Immature natural killer cell (primary cell): ENCODE measurements around the gene OCIAD1. TPM values are rescaled to one million over a fixed set of nuclear protein-coding genes. Genes with fewer than 3 reads are reported as not detected.
"Not testable (repeated sequence)": the region's sequence is repeated elsewhere in the genome, so short reads cannot be mapped to it uniquely, and the experiment has no call there.

Source experiments
- DNase-seq, 3 donors: peaks; one replicate each; pipeline ENCODE4 v3.0.0; 2022; ENCODE audit warnings: mixed read lengths in 1 of 3
- H3K27ac Mint-ChIP-seq, 6 donors: one replicate each; pipeline ENCODE4 v1.8.0; 2020; ENCODE audit warnings: mixed read lengths in 6 of 6, mild to moderate bottlenecking in 5 of 6, inconsistent platforms in 4 of 6, moderate library complexity in 3 of 6
- H3K27me3 Mint-ChIP-seq, 3 donors: one replicate each; pipeline ENCODE4 v1.8.0; 2020 to 2021; ENCODE audit warnings: low read depth in 3 of 3, mild to moderate bottlenecking in 3 of 3, mixed read lengths in 3 of 3, moderate library complexity in 3 of 3, inconsistent platforms in 1 of 3
- H3K36me3 Mint-ChIP-seq, 3 donors: one replicate each; pipeline ENCODE4 v1.8.0; 2020; ENCODE audit warnings: mixed read lengths in 3 of 3, inconsistent platforms in 2 of 3, mild to moderate bottlenecking in 2 of 3
- H3K4me1 Mint-ChIP-seq, 2 donors: one replicate each; pipeline ENCODE4 v1.8.0; 2020; ENCODE audit warnings: inconsistent platforms in 2 of 2, mild to moderate bottlenecking in 2 of 2, mixed read lengths in 2 of 2, moderate library complexity in 1 of 2
- H3K4me3 Mint-ChIP-seq, 5 donors: one replicate each; pipeline ENCODE4 v1.8.0; 2020; ENCODE audit warnings: mild to moderate bottlenecking in 5 of 5, mixed read lengths in 5 of 5, inconsistent platforms in 3 of 5, moderate library complexity in 3 of 5
- H3K9me3 Mint-ChIP-seq, 6 donors: one replicate each; pipeline ENCODE4 v1.8.0; 2020; ENCODE audit warnings: mild to moderate bottlenecking in 6 of 6, mixed read lengths in 6 of 6, inconsistent platforms in 4 of 6, moderate library complexity in 3 of 6
- polyA plus RNA-seq, 3 donors: library from polyadenylated mRNA; unstranded; fragments of 300-500 nt; fragmentation: Illumina TruSeq; gene quantifications; one replicate each; pipeline ENCODE4 v1.2.3, GENCODE V29; 2021

OCIAD1 gene
- polyA plus RNA-seq, 3 donors from 2014 or later, result 159 to 181 (median 160) TPM

DNA sequence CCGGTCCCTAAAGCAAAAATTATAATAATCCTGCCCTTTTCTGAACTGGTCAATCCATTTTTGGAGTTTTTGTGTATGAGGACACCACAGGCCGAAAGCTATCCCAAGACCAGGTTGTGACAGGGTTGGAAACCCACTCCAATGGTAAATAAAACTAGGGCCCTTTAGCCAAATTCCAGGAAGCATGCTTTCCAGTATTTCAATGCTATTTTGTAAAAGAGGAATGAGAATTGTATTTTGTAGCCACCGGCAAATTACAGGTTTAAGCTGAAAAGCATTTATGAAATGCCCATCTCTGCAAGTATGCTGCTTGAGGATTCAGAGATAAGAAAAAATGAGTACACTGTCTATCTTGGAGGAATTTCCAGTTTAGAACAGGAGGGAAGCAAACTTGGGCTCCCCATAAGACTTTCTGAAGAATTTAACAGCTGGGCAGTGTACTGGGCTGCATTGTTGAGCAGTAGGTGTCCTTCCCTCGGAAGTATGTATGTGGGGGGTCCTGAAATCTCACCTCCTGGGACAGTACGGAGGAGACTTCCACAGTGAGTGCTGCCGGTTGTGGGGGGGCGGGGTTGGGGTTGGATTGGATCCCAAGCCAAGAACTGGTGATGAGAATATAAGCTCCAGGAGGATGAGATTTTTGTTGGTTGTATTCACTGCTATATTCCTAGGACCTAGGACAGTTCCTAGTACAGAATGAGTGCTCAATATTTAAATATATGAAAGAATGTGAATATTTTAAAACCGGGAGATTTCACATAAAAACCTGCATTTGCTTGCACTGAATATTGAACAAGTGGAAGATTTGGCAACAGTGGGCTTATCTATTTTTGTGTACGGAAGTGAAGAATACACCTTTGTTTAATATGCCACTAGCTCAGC, 48.9 kb downstream of the OCIAD1 start:
- Mint-ChIP-seq H3K27ac (no peak overlapping the region), H3K36me3 (peaks cover 0 to 5% (median 0%) of the 10 kb centered on the region in 3 donors), H3K4me1 (no peaks in the 10 kb centered on the region), H3K4me3 (no peak overlapping the region), H3K9me3 (peaks cover 0 to 5% (median 0%) of the 10 kb centered on the region in 6 donors), H3K27me3 (no peaks in the 10 kb centered on the region)
- DNase-seq, result no peak

DNA sequence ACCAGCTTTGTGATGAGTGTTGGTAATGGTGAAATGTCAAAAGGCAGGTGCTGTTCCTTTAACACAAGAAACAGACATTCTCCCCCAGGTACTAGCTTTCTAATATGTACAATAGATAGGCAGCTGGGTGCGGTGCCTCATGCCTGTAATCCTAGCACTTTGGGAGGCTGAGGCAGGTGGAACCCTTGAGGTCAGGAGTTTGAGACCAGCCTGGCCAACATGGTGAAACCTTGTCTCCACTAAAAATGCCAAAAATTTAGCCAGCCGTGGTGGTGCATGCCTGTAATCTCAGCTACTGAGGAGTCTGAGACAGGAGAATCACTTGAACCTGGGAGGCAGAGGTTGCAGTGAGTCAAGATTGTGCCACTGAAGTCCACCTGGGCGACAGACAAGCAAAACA, 50.8 kb downstream of the OCIAD1 start:
- H3K9me3 Mint-ChIP-seq, DNase-seq, H3K27ac Mint-ChIP-seq, H3K4me3 Mint-ChIP-seq, H3K36me3 Mint-ChIP-seq, H3K4me1 Mint-ChIP-seq, H3K27me3 Mint-ChIP-seq: not testable (repeated sequence)

DNA sequence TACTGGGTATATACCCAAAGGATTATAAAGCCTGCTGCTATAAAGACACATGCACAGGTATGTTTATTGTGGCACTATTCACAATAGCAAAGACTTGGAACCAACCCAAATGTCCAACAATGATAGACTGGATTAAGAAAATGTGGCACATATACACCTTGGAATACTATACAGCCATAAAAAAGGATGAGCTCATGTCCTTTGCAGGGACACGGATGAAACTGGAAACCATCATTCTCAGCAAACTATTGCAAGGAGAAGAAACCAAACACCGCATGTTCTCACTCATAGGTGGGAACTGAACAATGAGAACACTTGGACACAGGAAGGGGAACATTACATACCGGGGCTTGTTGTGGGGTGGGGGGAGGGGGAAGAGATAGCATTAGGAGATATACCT, 58.9 kb downstream of the OCIAD1 start:
- not testable (repeated sequence) for H3K27ac Mint-ChIP-seq, H3K4me1 Mint-ChIP-seq, H3K9me3 Mint-ChIP-seq, H3K4me3 Mint-ChIP-seq, DNase-seq, H3K27me3 Mint-ChIP-seq
- peaks cover 49 to 51% (median 50%) of the 10 kb centered on the region in 3 donors for H3K36me3 Mint-ChIP-seq

DNA sequence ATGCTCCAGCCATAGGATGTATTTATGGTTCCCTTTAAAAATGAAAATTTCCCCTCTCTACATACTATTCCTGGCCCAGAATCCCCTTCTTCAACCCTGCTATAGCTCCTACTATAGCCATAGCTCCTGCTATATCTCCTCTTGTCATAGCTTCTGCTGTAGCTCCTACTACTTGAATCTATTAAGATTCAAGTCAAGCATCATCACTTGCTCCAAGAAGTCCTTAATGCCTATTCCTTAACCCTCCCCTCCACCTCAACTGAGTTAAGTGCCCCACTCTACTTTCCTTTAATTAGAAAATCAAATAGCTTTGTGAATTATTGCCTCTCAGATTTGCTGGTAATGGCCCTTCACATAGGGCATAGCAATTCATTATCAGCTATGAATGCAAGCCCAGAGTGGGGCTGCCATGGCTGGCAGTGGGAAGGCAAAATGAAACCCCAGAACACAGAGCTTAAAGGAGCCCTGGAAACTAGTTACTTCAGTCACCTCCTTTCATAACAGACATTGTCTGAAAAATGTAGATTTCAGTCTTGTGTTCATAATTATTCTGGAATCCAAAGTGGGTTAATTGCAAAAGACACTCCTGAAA, 60.2 kb downstream of the OCIAD1 start:
- no peak for DNase-seq
- H3K27me3 Mint-ChIP-seq, result no peaks in the 10 kb centered on the region
- peaks cover 54 to 59% (median 58%) of the 10 kb centered on the region in 3 donors for H3K36me3 Mint-ChIP-seq
- H3K4me1 Mint-ChIP-seq, result no peaks in the 10 kb centered on the region
- H3K27ac Mint-ChIP-seq, result no peak overlapping the region
- peaks cover 0 to 4% (median 1%) of the 10 kb centered on the region in 6 donors for H3K9me3 Mint-ChIP-seq
- H3K4me3 Mint-ChIP-seq, result no peak overlapping the region

DNA sequence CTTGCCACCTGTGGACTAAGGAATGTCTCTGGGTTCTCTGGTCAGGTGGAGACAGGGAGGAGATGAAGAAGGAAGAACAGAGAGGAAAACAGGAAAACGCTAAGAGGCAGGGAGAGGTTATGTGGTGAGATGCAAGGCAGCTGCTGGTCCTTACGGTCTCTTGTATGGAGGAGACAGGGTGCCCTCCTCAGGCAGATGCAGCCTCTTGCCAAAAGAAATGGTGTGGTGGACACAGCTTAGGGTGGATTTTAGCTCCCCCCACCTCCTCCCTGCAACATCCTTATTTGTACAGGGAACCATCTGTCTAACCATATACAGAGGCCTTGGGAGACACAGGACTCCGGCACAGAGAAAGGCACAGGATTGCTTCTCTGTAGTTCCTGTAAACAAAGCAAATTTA, 66.0 kb downstream of the OCIAD1 start:
- H3K27ac Mint-ChIP-seq, result peak overlapping the region in 1 of 6 donors; percentile 31
- peaks cover 41 to 54% (median 45%) of the 10 kb centered on the region in 3 donors for H3K36me3 Mint-ChIP-seq
- no peak overlapping the region for H3K4me3 Mint-ChIP-seq
- H3K27me3 Mint-ChIP-seq, result no peaks in the 10 kb centered on the region
- H3K9me3 Mint-ChIP-seq, result no peaks in the 10 kb centered on the region
- peaks cover 7 to 16% of the 10 kb centered on the region in 2 donors for H3K4me1 Mint-ChIP-seq
- no peak for DNase-seq

DNA sequence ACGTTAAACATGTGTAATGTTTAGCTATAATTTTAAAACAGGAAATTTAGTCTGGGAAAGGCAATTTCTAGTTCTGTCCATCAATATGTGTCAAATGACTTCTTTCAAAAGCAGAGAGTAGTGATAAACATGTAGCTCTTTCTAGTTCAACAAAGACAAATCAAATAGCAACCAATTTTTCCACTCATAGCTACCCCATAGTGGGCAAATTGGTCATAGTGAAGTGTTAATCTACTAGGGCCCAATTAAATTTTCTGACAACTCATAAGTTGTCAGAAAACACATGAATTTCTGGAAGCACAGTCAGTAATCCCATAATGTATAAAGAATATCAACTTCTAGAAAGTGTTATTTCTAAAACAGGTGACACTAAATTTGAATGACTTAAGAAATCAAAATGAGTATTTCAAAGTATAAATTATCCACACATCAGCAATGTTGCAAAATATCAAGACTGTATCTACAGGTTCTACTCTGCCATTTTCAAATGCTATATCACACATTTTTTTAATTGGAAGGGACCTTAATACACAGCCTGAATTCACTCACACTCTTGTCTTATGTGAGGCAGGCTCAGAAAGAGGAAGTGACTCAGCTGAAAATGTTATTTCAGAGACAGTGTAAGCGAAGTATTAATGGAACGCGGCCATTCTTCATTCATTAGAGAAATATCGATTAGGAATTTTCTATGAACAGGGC, 68.0 kb downstream of the OCIAD1 start:
- Mint-ChIP-seq H3K4me3 (no peak overlapping the region), H3K27ac (peak overlapping the region in 2 of 6 donors; percentile 13 to 60), H3K36me3 (peaks cover 35 to 50% (median 43%) of the 10 kb centered on the region in 3 donors), H3K9me3 (no peaks in the 10 kb centered on the region), H3K27me3 (no peaks in the 10 kb centered on the region), H3K4me1 (peaks cover 7 to 16% of the 10 kb centered on the region in 2 donors)
- no peak for DNase-seq

DNA sequence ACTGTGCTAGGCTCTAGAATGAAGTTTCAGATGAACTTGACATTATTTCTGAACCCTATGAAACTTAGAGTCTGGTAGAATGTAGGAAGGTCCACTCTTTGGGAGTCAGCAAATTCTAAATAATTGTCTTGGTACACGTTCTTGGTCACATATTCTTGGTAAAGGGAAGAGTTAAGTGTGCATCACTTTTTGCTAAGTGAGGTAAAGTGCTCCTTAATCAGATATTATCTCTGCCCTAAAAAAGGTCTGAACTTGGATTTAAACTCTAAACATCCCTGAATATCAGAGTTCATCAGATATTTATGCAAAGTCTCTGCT, 68.5 kb downstream of the OCIAD1 start:
- Mint-ChIP-seq H3K27ac (peak overlapping the region in 2 of 6 donors; percentile 9 to 60), H3K36me3 (peaks cover 33 to 50% (median 43%) of the 10 kb centered on the region in 3 donors), H3K4me1 (peaks cover 7 to 17% of the 10 kb centered on the region in 2 donors)

DNA sequence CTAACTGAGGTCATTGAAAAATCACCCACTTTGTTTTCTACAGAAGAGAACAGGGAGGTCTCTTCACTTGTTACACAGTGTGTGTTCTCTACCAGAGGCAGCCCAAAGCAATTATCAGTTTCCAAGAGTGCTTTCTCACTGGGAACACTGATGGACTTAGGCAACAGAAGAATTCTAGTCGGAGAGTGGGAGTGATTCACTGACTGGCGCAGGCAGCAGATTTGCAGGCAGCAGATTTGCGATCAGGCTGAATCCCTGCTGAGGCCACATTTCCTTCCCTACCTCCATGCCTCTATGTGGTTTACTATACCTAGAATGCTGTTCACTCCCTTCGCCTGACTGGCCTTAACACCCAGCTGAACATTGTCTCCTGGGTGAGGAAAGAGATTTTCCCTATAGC, 69.1 kb downstream of the OCIAD1 start:
- H3K4me3 Mint-ChIP-seq, result no peak overlapping the region
- H3K9me3 Mint-ChIP-seq, result no peaks in the 10 kb centered on the region
- no peaks in the 10 kb centered on the region for H3K27me3 Mint-ChIP-seq
- H3K4me1 Mint-ChIP-seq, result peaks cover 12 to 23% of the 10 kb centered on the region in 2 donors
- DNase-seq, result no peak
- peak overlapping the region in 2 of 6 donors; percentile 36 to 60 for H3K27ac Mint-ChIP-seq
- peaks cover 28 to 46% (median 40%) of the 10 kb centered on the region in 3 donors for H3K36me3 Mint-ChIP-seq

More for the DNA sequence above, 68.5 kb downstream of the OCIAD1 start:
- DNase-seq, result no peak
- no peaks in the 10 kb centered on the region for H3K9me3 Mint-ChIP-seq
- H3K4me3 Mint-ChIP-seq, result no peak overlapping the region
- H3K27me3 Mint-ChIP-seq, result no peaks in the 10 kb centered on the region

DNA sequence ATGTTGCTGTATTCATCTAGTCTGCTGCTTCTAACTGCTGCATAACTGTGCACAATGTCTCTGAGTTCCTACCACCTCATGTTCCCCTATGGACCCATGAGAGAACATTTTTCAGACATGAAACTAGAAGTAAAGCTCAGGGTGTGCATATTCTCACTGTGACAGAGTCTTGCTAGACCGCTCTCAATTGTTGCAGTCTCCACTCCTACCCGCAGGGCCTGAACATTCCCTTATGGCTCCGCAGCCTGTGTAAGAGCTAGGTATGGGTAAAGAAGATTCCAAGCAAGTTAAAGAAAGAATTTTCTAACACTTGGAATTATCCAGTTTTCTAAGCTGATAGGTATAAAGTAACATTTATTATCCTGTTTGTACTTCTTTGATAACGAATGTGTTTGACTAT, 70.3 kb downstream of the OCIAD1 start:
- H3K36me3 Mint-ChIP-seq, result peaks cover 19 to 41% (median 38%) of the 10 kb centered on the region in 3 donors
- peaks cover 22 to 34% of the 10 kb centered on the region in 2 donors for H3K4me1 Mint-ChIP-seq
- no peak overlapping the region for H3K4me3 Mint-ChIP-seq
- no peak for DNase-seq
- no peak overlapping the region for H3K27ac Mint-ChIP-seq
- no peaks in the 10 kb centered on the region for H3K9me3 Mint-ChIP-seq
- H3K27me3 Mint-ChIP-seq, result no peaks in the 10 kb centered on the region

DNA sequence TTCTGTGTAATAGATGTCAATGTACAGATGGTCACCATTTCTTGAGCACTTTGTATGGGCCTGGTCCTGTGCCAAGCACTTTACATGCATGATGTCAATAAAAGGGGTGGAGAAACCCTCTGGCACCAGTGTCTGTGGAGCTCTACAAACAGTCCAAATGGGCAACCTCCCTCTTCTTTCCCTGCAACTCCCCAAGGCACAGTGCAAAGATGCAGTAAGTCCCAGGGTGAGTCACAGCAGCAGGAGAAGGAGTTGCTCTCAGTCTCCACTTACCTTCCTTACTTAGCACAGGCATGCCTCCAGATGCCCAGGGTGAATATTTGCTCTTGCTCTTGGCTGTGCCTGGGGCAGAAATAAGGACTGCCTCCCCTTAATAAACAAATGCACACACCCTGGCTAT, 71.4 kb downstream of the OCIAD1 start:
- Mint-ChIP-seq H3K36me3 (peaks cover 15 to 34% (median 31%) of the 10 kb centered on the region in 3 donors), H3K27ac (no peak overlapping the region), H3K4me1 (peaks cover 25 to 42% of the 10 kb centered on the region in 2 donors), H3K27me3 (no peaks in the 10 kb centered on the region), H3K9me3 (no peaks in the 10 kb centered on the region), H3K4me3 (no peak overlapping the region)
- no peak for DNase-seq

DNA sequence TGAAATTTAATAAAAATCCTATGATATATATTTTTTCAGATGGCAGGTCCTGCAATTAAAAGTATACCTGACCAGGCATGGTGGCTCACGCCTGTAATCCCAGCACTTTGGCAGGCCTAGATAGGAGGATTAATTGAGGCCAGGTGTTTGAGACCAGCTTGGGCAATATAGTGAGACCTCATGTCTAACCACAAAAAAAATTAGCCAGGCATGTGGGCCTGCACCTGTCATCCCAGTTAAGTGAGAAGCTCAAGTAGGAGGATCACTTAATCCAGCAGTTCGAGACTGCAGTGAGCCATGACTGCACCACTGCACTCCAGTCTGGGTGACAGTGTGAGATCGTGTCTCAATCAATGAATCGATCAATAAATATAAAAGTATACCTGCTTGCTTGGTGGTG, 73.2 kb downstream of the OCIAD1 start:
- H3K36me3 Mint-ChIP-seq, result peaks cover 15 to 27% (median 26%) of the 10 kb centered on the region in 3 donors
- peaks cover 22 to 35% of the 10 kb centered on the region in 2 donors for H3K4me1 Mint-ChIP-seq
- H3K4me3 Mint-ChIP-seq, result no peak overlapping the region
- DNase-seq, result no peak
- H3K9me3 Mint-ChIP-seq, result no peaks in the 10 kb centered on the region
- H3K27me3 Mint-ChIP-seq, result peaks cover 0 to 2% (median 0%) of the 10 kb centered on the region in 3 donors
- H3K27ac Mint-ChIP-seq, result no peak overlapping the region

DNA sequence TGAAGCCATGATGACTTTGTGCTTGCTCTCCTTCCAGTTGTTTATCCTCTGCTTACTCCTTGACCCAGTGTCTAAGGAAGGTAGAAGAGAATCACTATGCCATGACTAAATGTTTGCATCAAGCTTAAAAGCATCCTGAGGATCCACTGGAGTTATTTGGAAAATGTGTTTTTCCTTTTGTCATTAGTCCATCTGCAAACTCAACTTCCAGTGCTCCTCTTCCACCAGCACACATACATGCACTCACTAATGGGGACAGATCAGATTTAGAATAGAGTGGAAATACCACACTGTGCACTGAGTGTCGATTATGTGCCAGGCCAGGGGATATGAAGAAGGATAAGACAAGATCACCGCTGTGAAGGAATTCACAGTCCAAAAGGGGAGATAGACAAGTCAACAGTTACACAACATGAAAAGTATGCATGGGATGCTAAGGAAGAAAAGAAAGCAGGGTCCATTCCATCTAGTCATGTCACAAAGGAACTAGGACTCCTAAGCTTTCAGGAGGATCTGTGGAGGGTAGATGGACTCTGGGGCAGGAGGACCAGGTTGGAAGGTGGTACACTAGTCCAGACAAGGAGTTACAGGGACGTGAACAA, 73.8 kb downstream of the OCIAD1 start:
- H3K27ac Mint-ChIP-seq, result peak overlapping the region in 5 of 6 donors; percentile 2 to 84 (median 17)
- peaks cover 19 to 30% of the 10 kb centered on the region in 2 donors for H3K4me1 Mint-ChIP-seq
- no peaks in the 10 kb centered on the region for H3K9me3 Mint-ChIP-seq
- H3K27me3 Mint-ChIP-seq, result peaks cover 0 to 2% (median 0%) of the 10 kb centered on the region in 3 donors
- peaks cover 15 to 22% (median 20%) of the 10 kb centered on the region in 3 donors for H3K36me3 Mint-ChIP-seq
- DNase-seq, result no peak
- H3K4me3 Mint-ChIP-seq, result peak overlapping the region; percentile 31 to 89 (median 77)

DNA sequence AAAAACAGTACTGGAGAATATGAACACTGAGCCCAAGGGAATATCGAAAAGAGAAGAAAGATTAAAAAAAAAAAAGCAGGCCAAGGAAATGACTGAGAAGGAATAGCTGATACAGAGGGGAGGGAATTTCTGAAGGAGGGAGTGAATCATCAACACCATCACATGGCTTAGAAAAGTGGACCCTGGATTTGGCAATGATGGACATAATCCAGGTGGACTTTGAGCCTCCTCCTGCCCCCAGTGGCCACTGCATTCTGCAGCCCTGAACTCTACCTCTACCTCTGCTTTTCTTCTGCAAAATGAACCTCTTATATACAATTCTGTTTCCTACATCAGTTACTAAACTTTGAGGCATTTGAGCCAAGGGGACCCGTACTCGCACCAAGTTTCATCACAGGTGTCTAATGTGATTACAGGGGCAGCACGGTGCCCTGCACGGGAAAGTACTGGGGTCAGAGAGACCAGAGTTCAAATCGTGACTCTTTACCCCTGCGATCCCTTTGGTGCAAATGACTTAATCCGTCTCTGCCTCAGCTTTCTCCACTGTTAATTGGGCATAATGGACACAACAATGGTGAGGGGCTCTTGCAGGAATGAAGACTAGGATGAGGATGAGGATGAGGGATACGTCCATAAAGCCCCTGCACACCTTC, 74.6 kb downstream of the OCIAD1 start:
- H3K4me1 Mint-ChIP-seq, result peaks cover 18 to 26% of the 10 kb centered on the region in 2 donors
- H3K27me3 Mint-ChIP-seq, result peaks cover 0 to 2% (median 0%) of the 10 kb centered on the region in 3 donors
- peaks cover 15 to 18% (median 16%) of the 10 kb centered on the region in 3 donors for H3K36me3 Mint-ChIP-seq

More for the DNA sequence above, 74.6 kb downstream of the OCIAD1 start:
- Mint-ChIP-seq H3K9me3 (no peaks in the 10 kb centered on the region), H3K27ac (peak overlapping the region; percentile 55 to 85 (median 71)), H3K4me3 (peak overlapping the region; percentile 76 to 89 (median 78))
- DNase-seq, result no peak
